Transverse colon (tissue), 4 donors: ENCODE data around the gene MTG2. TPM values are rescaled to one million over a fixed set of nuclear protein-coding genes. Genes with fewer than 3 reads are reported as not detected.

Experiments
- DNase-seq: peaks from one replicate; pipeline ENCODE4 v3.0.0-alpha.2; 2019
- H3K27ac ChIP-seq, 4 donors: fragments of 200-600 bp; sonication (generic); 2 replicates each; pipeline ENCODE4 v1.5.1; 2016 to 2018; ENCODE audit warnings: inconsistent platforms in 4 of 4
- H3K27me3 ChIP-seq: fragments of 200-600 bp; sonication (generic); 2 replicates; pipeline ENCODE4 v1.5.1; 2017; ENCODE audit warnings: inconsistent platforms
- H3K36me3 ChIP-seq, 4 donors: fragments of 200-600 bp; sonication (generic); 2 replicates each; pipeline ENCODE4 v1.5.1; 2017 to 2019; ENCODE audit warnings: inconsistent platforms in 4 of 4
- H3K4me1 ChIP-seq, 4 donors: fragments of 200-600 bp; sonication (generic); 2 replicates each; pipeline ENCODE4 v1.5.1; 2017 to 2020; ENCODE audit warnings: inconsistent platforms in 4 of 4
- H3K4me3 ChIP-seq, 4 donors: fragments of 200-600 bp; sonication (generic); 1 replicate in 1 of 4; 2 replicates in 3 of 4; pipeline versions ENCODE4 v1.5.1 to v1.6.1; 2017 to 2019; ENCODE audit warnings: inconsistent platforms in 4 of 4
- H3K9me3 ChIP-seq, 2 donors: fragments of 200-600 bp; sonication (generic); 2 replicates each; pipeline ENCODE4 v1.5.1; 2017 to 2019; ENCODE audit warnings: inconsistent platforms in 2 of 2
- CTCF ChIP-seq, 5 experiments: fragments of 200-600 bp in 3 of 5; fragments of 450-650 bp in 2 of 5; sonication (generic) in 3 of 5; IDR thresholded peaks; 1 replicate in 2 of 5; 2 replicates in 3 of 5; pipeline ENCODE4 v1.5.1; 2016 to 2017; ENCODE audit warnings: antibody characterized with exemption in 5 of 5, inconsistent platforms in 3 of 5, mild to moderate bottlenecking in 2 of 5, moderate library complexity in 1 of 5
- EP300 ChIP-seq: sonication (generic); formaldehyde crosslinking; IDR thresholded peaks from one replicate; pipeline ENCODE4 v1.6.1; 2017; ENCODE audit warnings: antibody characterized with exemption, low read depth
- POLR2A ChIP-seq: fragments of 450-650 bp; IDR thresholded peaks from one replicate; pipeline ENCODE4 v1.6.1; 2016; ENCODE audit warnings: antibody characterized with exemption, mild to moderate bottlenecking, moderate library complexity
- POLR2AphosphoS5 ChIP-seq, 3 donors: sonication (generic); formaldehyde crosslinking; IDR thresholded peaks; one replicate each; pipeline ENCODE4 v1.6.1; 2016; ENCODE audit warnings: antibody characterized with exemption in 3 of 3
- WGBS, 2 donors: methylation state at CpG; one replicate each; pipeline ENCODE4 v1.1.5; 2018; ENCODE audit warnings: low coverage in 1 of 2; 5-methylcytosine and 5-hydroxymethylcytosine counted together
- in situ Hi-C, 4 donors: fragments of 200-750 bp; cut with MboI; loops; one replicate each; pipeline versions ENCODE4 v1.15.0 to v1.15.1; 2017; ENCODE audit warnings: low sequenced_read_pairs in 3 of 4, low pct_ligation_motif_present in 1 of 4, low pct_unique_long_range_greater_than_20kb in 1 of 4
- intact Hi-C: fragments of 100-400 bp; cut with DNase I; formaldehyde crosslinking; loops from one replicate; pipeline ENCODE4 v1.15.1; 2023; ENCODE audit warnings: low total_unique reads
- total RNA-seq, 4 donors: library from RNA; depleted of rRNA; stranded (reverse); fragments of >200 nt; gene quantifications; one replicate each; pipeline ENCODE4 v1.1.0, GENCODE V29; 2016

MTG2 gene
- total RNA-seq, 4 donors from 2014 or later: 9.8 to 58.0 (median 23.1) TPM

GRCh38 chr20:62155428-62156253, 27.2 kb upstream of the MTG2 start:
- 90 to 100% methylated on average over 1 to 29 of the region's 29 CpGs for WGBS, 2 donors
- Histone ChIP-seq H3K4me1 (peaks cover 0 to 7% (median 1%) of the 10 kb centered on the region in 4 donors), H3K36me3 (no peaks in the 10 kb centered on the region), H3K27ac (no peak overlapping the region), H3K27me3 (no peaks in the 10 kb centered on the region), H3K4me3 (no peak overlapping the region), H3K9me3 (no peaks in the 10 kb centered on the region)
- in situ Hi-C loops (no loop called here), intact Hi-C loops (no loop called here)
- TF ChIP-seq POLR2AphosphoS5 (IDR thresholded peaks at IDR 0.05) (no peak), CTCF (IDR thresholded peaks at IDR 0.05) (no peak), EP300 (no peak), POLR2A (no peak)
- no peak for DNase-seq

GRCh38 chr20:62156254-62156556, 26.6 kb upstream of the MTG2 start:
- no peak for DNase-seq
- in situ Hi-C loops (no loop called here), intact Hi-C loops (no loop called here)
- Histone ChIP-seq H3K36me3 (no peaks in the 10 kb centered on the region), H3K4me1 (peaks cover 0 to 7% (median 1%) of the 10 kb centered on the region in 4 donors), H3K9me3 (no peaks in the 10 kb centered on the region), H3K27me3 (no peaks in the 10 kb centered on the region), H3K27ac (no peak overlapping the region), H3K4me3 (no peak overlapping the region)
- TF ChIP-seq EP300: no peak
- no peak for TF ChIP-seq POLR2AphosphoS5 (IDR thresholded peaks at IDR 0.05)
- TF ChIP-seq CTCF (IDR thresholded peaks at IDR 0.05): no peak
- TF ChIP-seq POLR2A: no peak
- 91% methylated on average over 3 of the region's 3 CpGs; no CpG with 5 or more reads in 1 of the 2 donors for WGBS, 2 donors

- peak; percentile 63 for DNase-seq
- intact Hi-C loops (no loop called here), in situ Hi-C loops (no loop called here)
- Histone ChIP-seq H3K27ac (no peak overlapping the region), H3K27me3 (no peaks in the 10 kb centered on the region), H3K4me1 (peaks cover 0 to 7% (median 1%) of the 10 kb centered on the region in 4 donors), H3K4me3 (no peak overlapping the region), H3K9me3 (no peaks in the 10 kb centered on the region), H3K36me3 (no peaks in the 10 kb centered on the region)
- 48% methylated on average over 20 of the region's 24 CpGs; no CpG with 5 or more reads in 1 of the 2 donors for WGBS, 2 donors
- no peak for TF ChIP-seq POLR2A
- TF ChIP-seq CTCF (IDR thresholded peaks at IDR 0.05): peak; percentile 50 to 77 (median 66)
Observed at GRCh38 chr20:62156592-62157386, 26.0 kb upstream of the MTG2 start.

- in situ Hi-C loops: no loop called here
- no peak overlapping the region for H3K27ac ChIP-seq
- H3K27me3 ChIP-seq: no peaks in the 10 kb centered on the region
- peaks cover 0 to under 1% (median 0%) of the 10 kb centered on the region in 4 donors for H3K36me3 ChIP-seq
- no peaks in the 10 kb centered on the region for H3K9me3 ChIP-seq
- intact Hi-C loops: no loop called here
- WGBS, 2 donors: 92 to 95% methylated on average over 14 to 17 of the region's 25 CpGs
- no peak for DNase-seq
- peaks cover 0 to 7% (median 1%) of the 10 kb centered on the region in 4 donors for H3K4me1 ChIP-seq
- TF ChIP-seq EP300: no peak
- TF ChIP-seq CTCF (IDR thresholded peaks at IDR 0.05): no peak
- no peak for TF ChIP-seq POLR2AphosphoS5 (IDR thresholded peaks at IDR 0.05)
- TF ChIP-seq POLR2A: no peak
- H3K4me3 ChIP-seq: no peak overlapping the region
Observed at GRCh38 chr20:62157387-62158087, 25.3 kb upstream of the MTG2 start.
